PC-3 (cell line): ENCODE results near the gene KIRREL1.

Experiments used
- CTCF ChIP-seq: fragments of 300-600 bp; sonication (generic); conservative IDR thresholded peaks from 2 replicates; pipeline ENCODE4 v1.5.1; 2017; ENCODE audit warnings: antibody characterized with exemption, low read depth, mild to moderate bottlenecking, low read length
- EZH2 ChIP-seq: fragments of 300-600 bp; sonication (generic); IDR thresholded peaks from one replicate; pipeline ENCODE4 v1.6.1; 2017; ENCODE audit warnings: antibody characterized with exemption, mild to moderate bottlenecking, low read length; ENCODE audit not compliant: unreplicated experiment
- EZH2phosphoT487 ChIP-seq: fragments of 300-600 bp; sonication (generic); IDR thresholded peaks from 2 replicates; pipeline ENCODE4 v1.6.1; 2018; ENCODE audit warnings: mild to moderate bottlenecking, antibody characterized with exemption, low read length, borderline replicate concordance

- TF ChIP-seq CTCF, result no peak
- TF ChIP-seq EZH2, result no peak
- no peak for TF ChIP-seq EZH2phosphoT487
Measured at GRCh38 chr1:158008630-158009029, 15.2 kb downstream of the KIRREL1 start.
